ENCODE measurements around the gene ARL2BP. TPM values are rescaled to one million over a fixed set of nuclear protein-coding genes. Genes with fewer than 3 reads are reported as not detected.

Gene ARL2BP
- total and polyA plus RNA-seq, 2 of the 4 experiments (the other 2 are of a cell fraction): 46.9 to 73.7 TPM

DNA sequence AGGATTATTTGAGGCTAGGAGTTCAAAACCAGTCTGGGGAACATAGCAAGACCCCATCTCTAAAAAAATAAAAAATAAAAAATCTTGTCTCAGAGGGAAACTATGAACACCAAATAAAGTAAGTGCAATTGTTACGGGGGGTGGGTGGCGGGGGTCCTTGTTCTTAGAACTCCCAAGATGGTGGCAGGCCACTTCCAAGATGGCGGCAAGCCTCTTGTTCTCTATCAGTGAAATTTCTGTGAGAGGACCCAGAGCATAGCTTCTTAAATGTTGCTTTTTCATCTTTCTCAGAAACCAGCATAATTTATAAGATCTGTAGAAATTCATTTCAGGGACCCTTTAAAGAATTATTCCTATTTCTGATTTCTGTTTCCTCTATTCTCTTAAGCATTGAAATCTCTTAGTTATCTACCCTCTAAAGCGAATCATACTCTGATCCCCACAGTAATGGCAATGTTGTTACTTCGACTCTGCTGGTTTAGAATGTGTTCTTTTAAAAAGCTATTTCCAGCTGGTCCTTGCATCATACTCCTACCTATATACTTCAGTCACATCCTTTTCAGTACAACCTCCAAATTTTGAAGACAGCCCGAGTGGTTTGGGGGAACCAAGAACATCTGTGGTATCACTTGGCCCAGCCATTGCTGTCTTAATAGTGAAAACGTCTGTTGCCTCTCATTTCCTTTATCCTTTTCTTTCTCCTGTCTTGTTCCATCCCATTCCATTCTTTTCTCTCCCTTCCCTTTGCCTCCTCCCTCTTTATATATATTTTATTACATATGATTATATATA lies 42.8 kb upstream of the ARL2BP start:
- Histone ChIP-seq H4K91ac (ENCODE audit: insufficient read depth, low read depth, low read length) (no peak overlapping the region), H2BK5ac (ENCODE audit: low read depth, low read length, poor library complexity, severe bottlenecking) (no peak overlapping the region), H2BK15ac (ENCODE audit: low read depth, low read length) (no peak overlapping the region), H3K18ac (ENCODE audit: low read depth, low read length) (no peak overlapping the region), H3K4me3 (ENCODE audit: insufficient read depth, low read depth, low read length) (no peak overlapping the region), H3K27ac (ENCODE audit: insufficient read depth, low read length) (no peak overlapping the region), H3K9me1 (ENCODE audit: insufficient read depth, low read length) (no peaks in the 10 kb centered on the region; the same call in 1 of the 2 replicates), H2BK120ac (ENCODE audit: low read depth, low read length) (no peak overlapping the region), H3K56ac (ENCODE audit: extremely low read depth, insufficient read depth, low read length) (no peak overlapping the region), H3K14ac (replicated peaks; ENCODE audit: low read depth, low read length) (no peak overlapping the region), H2BK20ac (ENCODE audit: low read depth, low read length) (no peak overlapping the region), H4K8ac (ENCODE audit: low read depth in 2 of 2, low read length in 2 of 2) (no peak overlapping the region), H3K79me1 (ENCODE audit: low read depth in 1 of 2, low read length in 2 of 2) (peaks cover 19 to 39% of the 10 kb centered on the region in 2 experiments), H2AK5ac (ENCODE audit: low read depth, low read length) (no peak overlapping the region), H3K4me1 (ENCODE audit: control insufficient read depth, insufficient read depth, low read length) (no peaks in the 10 kb centered on the region), H4K5ac (ENCODE audit: low read depth, low read length) (no peak overlapping the region), H2AK9ac (replicated peaks; ENCODE audit: low read depth, low read length, poor library complexity) (no peak overlapping the region), H3K9ac (ENCODE audit: low read depth, low read length) (no peak overlapping the region), H3K36me3 (ENCODE audit: control insufficient read depth, insufficient read depth, low read length) (peaks cover 17% of the 10 kb centered on the region), H3K23ac (ENCODE audit: low read depth, low read length) (no peak overlapping the region), H3K4me2 (ENCODE audit: low read depth, low read length) (no peak overlapping the region), H3K4ac (ENCODE audit: low read depth, low read length) (no peak overlapping the region), H4K20me1 (ENCODE audit: insufficient read depth, low read length) (peaks cover 5% of the 10 kb centered on the region; the same call in 1 of the 2 replicates), H3K9me3 (ENCODE audit: control insufficient read depth, insufficient read depth, low read length) (no peaks in the 10 kb centered on the region), H2AFZ (replicated peaks; ENCODE audit: low read length, poor library complexity) (no peak overlapping the region), H3K27me3 (ENCODE audit: control insufficient read depth, insufficient read depth, low read length) (no peaks in the 10 kb centered on the region)
- ChIA-PET CTCF (no interaction called here), POLR2A (ENCODE audit: unreplicated experiment) (no interaction called here)
- DNase-seq (no peak), ATAC-seq (ENCODE audit: low read depth) (no peak)
- dilution Hi-C loops (cut with HindIII; ENCODE audit: low sequenced_read_pairs, unreplicated experiment): no loop called here
- TF ChIP-seq SMC3 (IDR thresholded peaks at IDR 0.05; ENCODE audit: low read depth, low read length) (no peak), FOS (IDR thresholded peaks at IDR 0.05; ENCODE audit: low read depth, low read length) (no peak), RCOR1 (IDR thresholded peaks at IDR 0.05; ENCODE audit: insufficient replicate concordance, low read length) (no peak), POLR2A (IDR thresholded peaks at IDR 0.05; ENCODE audit: low read depth, low read length) (no peak), RAD21 (IDR thresholded peaks at IDR 0.05; ENCODE audit: low read length) (no peak), RFX5 (IDR thresholded peaks at IDR 0.05; ENCODE audit: low read depth, low read length) (no peak), MAFK (IDR thresholded peaks at IDR 0.05; ENCODE audit: low read depth, low read length) (no peak), NFE2L2 (IDR thresholded peaks at IDR 0.05; ENCODE audit: low read depth, low read length) (no peak), MXI1 (IDR thresholded peaks at IDR 0.05; ENCODE audit: borderline replicate concordance, low read depth, low read length) (no peak), MAZ (IDR thresholded peaks at IDR 0.05; ENCODE audit: borderline replicate concordance, low read depth, low read length) (no peak), CHD1 (IDR thresholded peaks at IDR 0.05; ENCODE audit: low read depth, low read length) (no peak), BHLHE40 (IDR thresholded peaks at IDR 0.05; ENCODE audit: low read depth, low read length) (no peak), CEBPB (IDR thresholded peaks at IDR 0.05; ENCODE audit: low read depth, low read length) (no peak)
- TF ChIP-seq, protein P1, sequence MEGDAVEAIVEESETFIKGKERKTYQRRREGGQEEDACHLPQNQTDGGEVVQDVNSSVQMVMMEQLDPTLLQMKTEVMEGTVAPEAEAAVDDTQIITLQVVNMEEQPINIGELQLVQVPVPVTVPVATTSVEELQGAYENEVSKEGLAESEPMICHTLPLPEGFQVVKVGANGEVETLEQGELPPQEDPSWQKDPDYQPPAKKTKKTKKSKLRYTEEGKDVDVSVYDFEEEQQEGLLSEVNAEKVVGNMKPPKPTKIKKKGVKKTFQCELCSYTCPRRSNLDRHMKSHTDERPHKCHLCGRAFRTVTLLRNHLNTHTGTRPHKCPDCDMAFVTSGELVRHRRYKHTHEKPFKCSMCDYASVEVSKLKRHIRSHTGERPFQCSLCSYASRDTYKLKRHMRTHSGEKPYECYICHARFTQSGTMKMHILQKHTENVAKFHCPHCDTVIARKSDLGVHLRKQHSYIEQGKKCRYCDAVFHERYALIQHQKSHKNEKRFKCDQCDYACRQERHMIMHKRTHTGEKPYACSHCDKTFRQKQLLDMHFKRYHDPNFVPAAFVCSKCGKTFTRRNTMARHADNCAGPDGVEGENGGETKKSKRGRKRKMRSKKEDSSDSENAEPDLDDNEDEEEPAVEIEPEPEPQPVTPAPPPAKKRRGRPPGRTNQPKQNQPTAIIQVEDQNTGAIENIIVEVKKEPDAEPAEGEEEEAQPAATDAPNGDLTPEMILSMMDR (conservative IDR thresholded peaks at IDR 0.05; ENCODE audit: low read depth, low read length): no peak
- TF ChIP-seq, protein P2, sequence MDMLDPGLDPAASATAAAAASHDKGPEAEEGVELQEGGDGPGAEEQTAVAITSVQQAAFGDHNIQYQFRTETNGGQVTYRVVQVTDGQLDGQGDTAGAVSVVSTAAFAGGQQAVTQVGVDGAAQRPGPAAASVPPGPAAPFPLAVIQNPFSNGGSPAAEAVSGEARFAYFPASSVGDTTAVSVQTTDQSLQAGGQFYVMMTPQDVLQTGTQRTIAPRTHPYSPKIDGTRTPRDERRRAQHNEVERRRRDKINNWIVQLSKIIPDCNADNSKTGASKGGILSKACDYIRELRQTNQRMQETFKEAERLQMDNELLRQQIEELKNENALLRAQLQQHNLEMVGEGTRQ (IDR thresholded peaks at IDR 0.05; ENCODE audit: low read depth, low read length): no peak
- TF ChIP-seq, protein P3, sequence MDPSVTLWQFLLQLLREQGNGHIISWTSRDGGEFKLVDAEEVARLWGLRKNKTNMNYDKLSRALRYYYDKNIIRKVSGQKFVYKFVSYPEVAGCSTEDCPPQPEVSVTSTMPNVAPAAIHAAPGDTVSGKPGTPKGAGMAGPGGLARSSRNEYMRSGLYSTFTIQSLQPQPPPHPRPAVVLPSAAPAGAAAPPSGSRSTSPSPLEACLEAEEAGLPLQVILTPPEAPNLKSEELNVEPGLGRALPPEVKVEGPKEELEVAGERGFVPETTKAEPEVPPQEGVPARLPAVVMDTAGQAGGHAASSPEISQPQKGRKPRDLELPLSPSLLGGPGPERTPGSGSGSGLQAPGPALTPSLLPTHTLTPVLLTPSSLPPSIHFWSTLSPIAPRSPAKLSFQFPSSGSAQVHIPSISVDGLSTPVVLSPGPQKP (IDR thresholded peaks at IDR 0.05; ENCODE audit: borderline replicate concordance, low read depth, low read length): no peak
- no TSS peak for BruUV-seq (replicated peaks)
- in situ Hi-C loops (cut with MboI; ENCODE audit: low sequenced_read_pairs): no loop called here
- intact Hi-C loops (cut with micrococcal nuclease): no loop called here
- 100% methylated on average over 1 of the region's 7 CpGs; no CpG with 5 or more reads in 1 of the 2 experiments for WGBS, 2 experiments (ENCODE audit: extremely low coverage in 2 of 2, insufficient read length in 1 of 2)
